HCT116 (cell line): ENCODE measurements around the gene PMS1. TPM values are rescaled to one million over a fixed set of nuclear protein-coding genes. Genes with fewer than 3 reads are reported as not detected.

Experiments
- ATAC-seq: fragments of 200-7000 bp; cut with Tn5 transposase; 2 replicates; pipeline ENCODE4 v1.9.1; 2020; ENCODE audit warnings: mild to moderate bottlenecking, moderate library complexity
- BruUV-seq: library from RNA; stranded (reverse); fragments of 400-500 nt; replicated peaks from 2 replicates; lab custom pipeline; 2021; lab: Mats Ljungman, UMichigan
- CTCF ChIA-PET: fragments of 300-600 bp; sonication (Branson Sonifier 250); formaldehyde crosslinking; loops from one replicate; lab custom pipeline; 2021; ENCODE audit warnings: antibody characterized with exemption; lab: Charles Lee
- POLR2A ChIA-PET: fragments of 300-600, 350-600 bp; sonication (Branson Sonifier 250); formaldehyde crosslinking; loops from one replicate; lab custom pipeline; 2021; ENCODE audit warnings: antibody characterized with exemption; lab: Charles Lee
- RAD21 ChIA-PET, 2 experiments: fragments of 300-600 bp; sonication (Branson Sonifier 250); formaldehyde crosslinking; loops; one replicate each; lab custom pipeline; 2023; ENCODE audit warnings: low total read pairs in 2 of 2; ENCODE audit not compliant: uncharacterized antibody in 2 of 2, unreplicated experiment in 2 of 2, low non-redundant PET in 1 of 2; lab: Charles Lee
- DNase-seq: peaks from one replicate; pipeline ENCODE4 v3.0.0-alpha.2; 2010; ENCODE audit warnings: low read depth, low spot score
- H2AFZ ChIP-seq: fragments of 200-600 bp; shearing (Covaris generic), sonication (generic); 2 replicates; pipeline ENCODE4 v1.6.1; 2017; ENCODE audit warnings: low read depth, mixed run types, mixed read lengths, antibody characterized with exemption, low read length; ENCODE audit not compliant: poor library complexity, severe bottlenecking
- H3K27ac ChIP-seq: 2 replicates; pipeline ENCODE4 v1.5.1; 2012; ENCODE audit warnings: low read depth, low read length
- H3K27me3 ChIP-seq: fragments of 200-600 bp; sonication (generic); 2 replicates; pipeline ENCODE4 v1.6.1; 2016; ENCODE audit warnings: mixed run types, low read length, mixed read lengths; ENCODE audit not compliant: insufficient read depth
- H3K36me3 ChIP-seq, 2 experiments: fragments of 200-500 bp in 1 of 2; fragments of 200-600 bp in 1 of 2; sonication (Bioruptor generic) in 1 of 2; sonication (generic) in 1 of 2; 2 replicates each; pipeline versions ENCODE4 v1.5.1 to v1.6.1; 2014 to 2016; ENCODE audit warnings: low read length in 2 of 2, inconsistent platforms in 1 of 2, mixed read lengths in 1 of 2, mixed run types in 1 of 2; ENCODE audit not compliant: insufficient read depth in 2 of 2, control insufficient read depth in 1 of 2
- H3K4me1 ChIP-seq, 2 experiments: fragments of 200-600 bp in 1 of 2; sonication (generic) in 1 of 2; 2 replicates each; pipeline versions ENCODE4 v1.5.1 to v1.6.1; 2012 to 2017; ENCODE audit warnings: low read length in 2 of 2, inconsistent platforms in 1 of 2, mild to moderate bottlenecking in 1 of 2, mixed read lengths in 1 of 2, mixed run types in 1 of 2, moderate library complexity in 1 of 2; ENCODE audit not compliant: insufficient read depth in 2 of 2, control insufficient read depth in 1 of 2
- H3K4me2 ChIP-seq: fragments of 200-600 bp; sonication (generic); 2 replicates; pipeline ENCODE4 v1.6.1; 2017; ENCODE audit warnings: mixed run types, low read length, mixed read lengths
- H3K4me3 ChIP-seq, 2 experiments: fragments of 200-600 bp in 1 of 2; sonication (generic) in 1 of 2; replicated peaks in 1 of 2; 2 replicates each; pipeline ENCODE4 v1.5.1; 2011 to 2016; ENCODE audit warnings: low read length in 2 of 2, control low read depth in 1 of 2, low read depth in 1 of 2, mild to moderate bottlenecking in 1 of 2, mixed read lengths in 1 of 2, mixed run types in 1 of 2
- H3K79me2 ChIP-seq: fragments of 200-600 bp; sonication (generic); 2 replicates; pipeline ENCODE4 v1.6.1; 2017; ENCODE audit warnings: mild to moderate bottlenecking, mixed run types, low read length, moderate library complexity, mixed read lengths; ENCODE audit not compliant: insufficient read depth
- H3K9ac ChIP-seq: fragments of 200-600 bp; sonication (generic); 2 replicates; pipeline ENCODE4 v1.6.1; 2016; ENCODE audit warnings: low read length, mixed read lengths
- H3K9me2 ChIP-seq: fragments of 200-600 bp; sonication (generic), shearing (Covaris generic); 2 replicates; pipeline ENCODE4 v1.6.1; 2017; ENCODE audit warnings: mixed run types, mild to moderate bottlenecking, moderate library complexity; ENCODE audit not compliant: insufficient read depth
- H3K9me3 ChIP-seq, 2 experiments: fragments of 200-500 bp in 1 of 2; fragments of 200-600 bp in 1 of 2; sonication (Bioruptor generic) in 1 of 2; sonication (generic) in 1 of 2; 2 replicates each; pipeline ENCODE4 v1.6.1; 2014 to 2017; ENCODE audit warnings: low read length in 2 of 2, mixed read lengths in 2 of 2, inconsistent platforms in 1 of 2, low read depth in 1 of 2, mild to moderate bottlenecking in 1 of 2, mixed run types in 1 of 2, moderate library complexity in 1 of 2; ENCODE audit not compliant: control insufficient read depth in 1 of 2, insufficient read depth in 1 of 2
- H4K20me1 ChIP-seq: fragments of 200-600 bp; sonication (generic), shearing (Covaris generic); 2 replicates; pipeline ENCODE4 v1.6.1; 2017; ENCODE audit warnings: mixed run types, mild to moderate bottlenecking, moderate library complexity; ENCODE audit not compliant: insufficient read depth
- EGR1 ChIP-seq: IDR thresholded peaks from 2 replicates; pipeline ENCODE4 v1.6.1; 2012; ENCODE audit warnings: low read depth
- ELF1 ChIP-seq: IDR thresholded peaks from 2 replicates; pipeline ENCODE4 v1.6.1; 2012; ENCODE audit warnings: low read depth, borderline replicate concordance
- EZH2 ChIP-seq: fragments of 200-600 bp; sonication (generic); IDR thresholded peaks from 2 replicates; pipeline ENCODE4 v1.6.1; 2017; ENCODE audit warnings: antibody characterized with exemption, mixed run types
- JUND ChIP-seq: IDR thresholded peaks from 2 replicates; pipeline ENCODE4 v1.6.1; 2012
- RAD21 ChIP-seq: IDR thresholded peaks from 2 replicates; pipeline ENCODE4 v1.6.1; 2012; ENCODE audit warnings: low read depth, mild to moderate bottlenecking
- REST ChIP-seq: IDR thresholded peaks from 2 replicates; pipeline ENCODE4 v1.6.1; 2012; ENCODE audit warnings: low read depth
- SRF ChIP-seq: IDR thresholded peaks from 2 replicates; pipeline ENCODE4 v1.6.1; 2012; ENCODE audit warnings: low read depth
- TCF7L2 ChIP-seq: IDR thresholded peaks from 2 replicates; pipeline ENCODE4 v1.7.0; 2011; ENCODE audit warnings: borderline replicate concordance, inconsistent platforms; ENCODE audit not compliant: insufficient read depth, insufficient read length; ENCODE audit errors: extremely low read depth
- ZBTB33 ChIP-seq: IDR thresholded peaks from 2 replicates; pipeline ENCODE4 v1.6.1; 2011; ENCODE audit warnings: mild to moderate bottlenecking, low read length, moderate library complexity; ENCODE audit not compliant: insufficient replicate concordance; ENCODE audit errors: extremely low read depth
- ZFX ChIP-seq: fragments of 450-650 bp; IDR thresholded peaks from 2 replicates; pipeline ENCODE4 v1.6.1; 2017
- ZNF274 ChIP-seq: fragments of 200-500 bp; sonication (Bioruptor generic); IDR thresholded peaks from 2 replicates; pipeline ENCODE4 v1.6.1; 2014; ENCODE audit warnings: mild to moderate bottlenecking, low read depth, low read length, inconsistent platforms
- intact Hi-C: fragments of 100-400 bp; cut with micrococcal nuclease; formaldehyde crosslinking; loops from 2 replicates; pipeline ENCODE4 v1.10.0; 2022
- total RNA-seq: library from RNA; stranded (reverse); gene quantifications from one replicate; pipeline ENCODE4 v1.2.1, GENCODE V29; 2021; ENCODE audit not compliant: unreplicated experiment

Gene PMS1
- total RNA-seq, 1 experiment from 2014 or later: 53.2 TPM

GRCh38 chr2:189763908-189764661 lies 20.2 kb upstream of the PMS1 start:
- Histone ChIP-seq H3K27me3 (no peaks in the 10 kb centered on the region), H3K27ac (no peak overlapping the region), H3K9ac (peak overlapping the region; percentile 61), H3K9me3 (no peaks in the 10 kb centered on the region), H2AFZ (no peak overlapping the region), H3K36me3 (peaks cover 0 to 4% of the 10 kb centered on the region in 2 experiments; a peak in 2 of 4 replicates), H3K4me2 (peak overlapping the region; percentile 68), H3K9me2 (no peaks in the 10 kb centered on the region), H3K79me2 (peaks cover 18% of the 10 kb centered on the region; the same call in 1 of the 2 replicates), H3K4me3 (peak overlapping the region; percentile 63 to 73), H4K20me1 (no peaks in the 10 kb centered on the region), H3K4me1 (peaks cover 3 to 17% of the 10 kb centered on the region in 2 experiments; a peak in 3 of 4 replicates)
- CTCF ChIA-PET: interaction anchor here (1.3 kb wide), 1 partner anchor 103 kb away, joined by 6 read pairs; no protein-coding TSS in a partner anchor
- TF ChIP-seq RAD21: peak; percentile 16; the same call in 1 of the 2 replicates
- no peak for TF ChIP-seq SRF
- POLR2A ChIA-PET: no interaction called here
- no peak for ATAC-seq
- no TSS peak for BruUV-seq
- no peak for DNase-seq
- RAD21 ChIA-PET: no interaction called here
- intact Hi-C loops: loop anchor here (10.0 kb wide), 1 partner anchor 1041 kb away; no protein-coding TSS in a partner anchor

GRCh38 chr2:189770590-189771322 lies 13.5 kb upstream of the PMS1 start:
- POLR2A ChIA-PET: no interaction called here
- BruUV-seq: no TSS peak

More at GRCh38 chr2:189770590-189771322, 13.5 kb upstream of the PMS1 start:
- Histone ChIP-seq H3K9me2 (no peaks in the 10 kb centered on the region), H3K27me3 (no peaks in the 10 kb centered on the region), H3K9ac (no peak overlapping the region), H3K9me3 (no peaks in the 10 kb centered on the region), H3K4me3 (no peak overlapping the region), H3K4me2 (no peak overlapping the region), H3K79me2 (no peaks in the 10 kb centered on the region), H3K4me1 (no peaks in the 10 kb centered on the region), H3K36me3 (peaks cover 24 to 27% of the 10 kb centered on the region in 2 experiments), H3K27ac (no peak overlapping the region), H2AFZ (no peak overlapping the region), H4K20me1 (no peaks in the 10 kb centered on the region)
- RAD21 ChIA-PET: no interaction called here
- ATAC-seq: no peak
- CTCF ChIA-PET: no interaction called here
- intact Hi-C loops: no loop called here
- no peak for DNase-seq
- no peak for TF ChIP-seq TCF7L2
- no peak for TF ChIP-seq EGR1
- no peak for TF ChIP-seq EZH2
- no peak for TF ChIP-seq ELF1
- no peak for TF ChIP-seq ZNF274
- TF ChIP-seq REST: no peak
- no peak for TF ChIP-seq SRF
- TF ChIP-seq ZFX: no peak
- no peak for TF ChIP-seq ZBTB33
- TF ChIP-seq JUND: no peak
